ENCODE data around the gene DARS1.

Gene DARS1

GRCh38 chr2:135875491-135876065, 109.8 kb downstream of the DARS1 start:
- DNase-seq: no peak

- no peak for DNase-seq
Observed at GRCh38 chr2:135874777-135875365, 110.6 kb downstream of the DARS1 start.

- DNase-seq: no peak
Observed at GRCh38 chr2:135870571-135870970, 114.9 kb downstream of the DARS1 start.

GRCh38 chr2:135863233-135863632, 122.2 kb downstream of the DARS1 start:
- no peak for DNase-seq

GRCh38 chr2:135862718-135863117, 122.7 kb downstream of the DARS1 start:
- no peak for DNase-seq
